ENCODE results near the gene CEP83.

DNA sequence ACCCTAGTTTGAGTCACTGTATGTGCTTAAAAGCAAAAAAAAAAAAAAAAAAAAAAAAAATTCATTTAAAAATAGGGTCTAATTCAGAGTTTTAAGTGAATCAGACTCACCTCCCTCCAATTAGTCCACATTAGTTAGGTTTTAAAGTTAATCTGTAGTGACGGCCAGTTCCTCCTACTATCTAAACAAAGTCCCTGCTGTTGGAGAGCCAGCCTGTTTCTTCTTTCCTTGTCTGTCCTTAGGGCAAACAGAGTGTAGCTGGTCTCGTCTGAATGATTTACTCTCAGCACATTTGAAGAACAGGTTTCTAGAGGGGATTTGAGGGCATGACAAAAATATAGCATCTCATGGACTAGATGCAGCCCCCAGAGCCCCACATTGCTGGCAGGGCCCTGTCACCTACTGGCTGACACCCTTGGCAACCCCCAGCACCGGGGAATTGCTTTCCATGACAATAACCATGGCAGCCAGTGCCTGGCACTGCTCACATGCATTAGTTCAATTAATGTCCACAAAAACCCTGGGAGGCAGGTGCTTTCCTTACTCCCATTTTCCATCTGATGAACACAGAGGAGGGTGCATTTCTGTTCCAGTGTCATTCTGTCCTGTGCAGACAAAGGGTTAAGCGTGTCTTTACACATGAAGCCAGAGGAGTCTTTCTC is 173.0 kb downstream of the CEP83 start:
- TF ChIP-seq ZC3H11A (IDR thresholded peaks at IDR 0.05; ENCODE audit: low read depth, low read length) (no peak), TOE1 (IDR thresholded peaks at IDR 0.05; ENCODE audit: borderline replicate concordance) (no peak), TOE1 (CRISPR knock-in tag; IDR thresholded peaks at IDR 0.05; ENCODE audit: borderline replicate concordance, low read depth) (no peak), CHD1 (IDR thresholded peaks at IDR 0.05; ENCODE audit: low read length) (no peak), SMARCB1 (IDR thresholded peaks at IDR 0.05; ENCODE audit: insufficient read length, low read depth) (no peak), SP1 (CRISPR knock-in tag; IDR thresholded peaks at IDR 0.05) (no peak), MXI1 (IDR thresholded peaks at IDR 0.05; ENCODE audit: low read depth, low read length) (no peak), EZH2 (IDR thresholded peaks at IDR 0.05; ENCODE audit: borderline replicate concordance, low read depth, low read length) (no peak), ZBTB8A (IDR thresholded peaks at IDR 0.05; ENCODE audit: partially characterized antibody) (no peak), EP300 (IDR thresholded peaks at IDR 0.05; ENCODE audit: low read length) (no peak)
- TF ChIP-seq, protein P1, sequence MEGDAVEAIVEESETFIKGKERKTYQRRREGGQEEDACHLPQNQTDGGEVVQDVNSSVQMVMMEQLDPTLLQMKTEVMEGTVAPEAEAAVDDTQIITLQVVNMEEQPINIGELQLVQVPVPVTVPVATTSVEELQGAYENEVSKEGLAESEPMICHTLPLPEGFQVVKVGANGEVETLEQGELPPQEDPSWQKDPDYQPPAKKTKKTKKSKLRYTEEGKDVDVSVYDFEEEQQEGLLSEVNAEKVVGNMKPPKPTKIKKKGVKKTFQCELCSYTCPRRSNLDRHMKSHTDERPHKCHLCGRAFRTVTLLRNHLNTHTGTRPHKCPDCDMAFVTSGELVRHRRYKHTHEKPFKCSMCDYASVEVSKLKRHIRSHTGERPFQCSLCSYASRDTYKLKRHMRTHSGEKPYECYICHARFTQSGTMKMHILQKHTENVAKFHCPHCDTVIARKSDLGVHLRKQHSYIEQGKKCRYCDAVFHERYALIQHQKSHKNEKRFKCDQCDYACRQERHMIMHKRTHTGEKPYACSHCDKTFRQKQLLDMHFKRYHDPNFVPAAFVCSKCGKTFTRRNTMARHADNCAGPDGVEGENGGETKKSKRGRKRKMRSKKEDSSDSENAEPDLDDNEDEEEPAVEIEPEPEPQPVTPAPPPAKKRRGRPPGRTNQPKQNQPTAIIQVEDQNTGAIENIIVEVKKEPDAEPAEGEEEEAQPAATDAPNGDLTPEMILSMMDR (IDR thresholded peaks at IDR 0.05 in 2 of 3, conservative IDR thresholded peaks at IDR 0.05 in 1 of 3; ENCODE audit: insufficient read depth in 2 of 3, low read depth in 1 of 3, low read length in 3 of 3): no peak
- TF ChIP-seq, protein P2, sequence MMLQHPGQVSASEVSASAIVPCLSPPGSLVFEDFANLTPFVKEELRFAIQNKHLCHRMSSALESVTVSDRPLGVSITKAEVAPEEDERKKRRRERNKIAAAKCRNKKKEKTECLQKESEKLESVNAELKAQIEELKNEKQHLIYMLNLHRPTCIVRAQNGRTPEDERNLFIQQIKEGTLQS (IDR thresholded peaks at IDR 0.05): no peak
- TF ChIP-seq, protein P2 (CRISPR knock-in tag; conservative IDR thresholded peaks at IDR 0.05): no peak
- TF ChIP-seq, protein P3, sequence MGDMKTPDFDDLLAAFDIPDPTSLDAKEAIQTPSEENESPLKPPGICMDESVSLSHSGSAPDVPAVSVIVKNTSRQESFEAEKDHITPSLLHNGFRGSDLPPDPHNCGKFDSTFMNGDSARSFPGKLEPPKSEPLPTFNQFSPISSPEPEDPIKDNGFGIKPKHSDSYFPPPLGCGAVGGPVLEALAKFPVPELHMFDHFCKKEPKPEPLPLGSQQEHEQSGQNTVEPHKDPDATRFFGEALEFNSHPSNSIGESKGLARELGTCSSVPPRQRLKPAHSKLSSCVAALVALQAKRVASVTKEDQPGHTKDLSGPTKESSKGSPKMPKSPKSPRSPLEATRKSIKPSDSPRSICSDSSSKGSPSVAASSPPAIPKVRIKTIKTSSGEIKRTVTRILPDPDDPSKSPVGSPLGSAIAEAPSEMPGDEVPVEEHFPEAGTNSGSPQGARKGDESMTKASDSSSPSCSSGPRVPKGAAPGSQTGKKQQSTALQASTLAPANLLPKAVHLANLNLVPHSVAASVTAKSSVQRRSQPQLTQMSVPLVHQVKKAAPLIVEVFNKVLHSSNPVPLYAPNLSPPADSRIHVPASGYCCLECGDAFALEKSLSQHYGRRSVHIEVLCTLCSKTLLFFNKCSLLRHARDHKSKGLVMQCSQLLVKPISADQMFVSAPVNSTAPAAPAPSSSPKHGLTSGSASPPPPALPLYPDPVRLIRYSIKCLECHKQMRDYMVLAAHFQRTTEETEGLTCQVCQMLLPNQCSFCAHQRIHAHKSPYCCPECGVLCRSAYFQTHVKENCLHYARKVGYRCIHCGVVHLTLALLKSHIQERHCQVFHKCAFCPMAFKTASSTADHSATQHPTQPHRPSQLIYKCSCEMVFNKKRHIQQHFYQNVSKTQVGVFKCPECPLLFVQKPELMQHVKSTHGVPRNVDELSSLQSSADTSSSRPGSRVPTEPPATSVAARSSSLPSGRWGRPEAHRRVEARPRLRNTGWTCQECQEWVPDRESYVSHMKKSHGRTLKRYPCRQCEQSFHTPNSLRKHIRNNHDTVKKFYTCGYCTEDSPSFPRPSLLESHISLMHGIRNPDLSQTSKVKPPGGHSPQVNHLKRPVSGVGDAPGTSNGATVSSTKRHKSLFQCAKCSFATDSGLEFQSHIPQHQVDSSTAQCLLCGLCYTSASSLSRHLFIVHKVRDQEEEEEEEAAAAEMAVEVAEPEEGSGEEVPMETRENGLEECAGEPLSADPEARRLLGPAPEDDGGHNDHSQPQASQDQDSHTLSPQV (IDR thresholded peaks at IDR 0.05): no peak

All from K562 (cell line).